Measurements from ENCODE around the gene FMNL3.

The FMNL3 gene

DNA sequence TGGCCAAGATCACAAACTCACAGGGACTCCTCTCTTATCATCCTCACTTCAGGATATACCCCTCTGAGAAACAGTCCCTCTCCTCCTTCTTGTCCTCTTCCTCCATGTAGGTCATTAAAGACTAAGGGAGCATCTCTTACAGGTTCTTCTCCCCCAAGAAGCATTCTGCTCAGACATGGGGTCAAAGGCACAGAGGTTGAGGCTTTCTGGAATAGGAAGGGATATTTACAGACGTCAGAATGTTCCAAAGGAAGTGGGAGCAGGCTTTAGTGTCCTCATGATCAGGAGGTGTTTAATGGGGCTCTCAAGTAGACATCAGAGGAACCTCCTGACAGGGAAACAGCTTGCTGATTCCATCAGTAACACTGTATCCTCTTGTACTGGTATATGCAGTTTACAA lies 47.5 kb downstream of the FMNL3 start:
- no peak for TF ChIP-seq CTCF (IDR thresholded peaks at IDR 0.05; ENCODE audit: insufficient read depth, low read depth, low read length, missing control alignments)
- DNase-seq (ENCODE audit: low read depth), result no peak
- H3K4me3 ChIP-seq (ENCODE audit: low read length), result no peak overlapping the region

- no peak overlapping the region for H3K4me3 ChIP-seq (ENCODE audit: low read length)
- no peak for DNase-seq (ENCODE audit: low read depth)
- no peak for TF ChIP-seq CTCF (IDR thresholded peaks at IDR 0.05; ENCODE audit: insufficient read depth, low read depth, low read length, missing control alignments)
These were observed 48.9 kb downstream of the FMNL3 start for GRCh38 chr12:49658276-49658675.

GRCh38 chr12:49655595-49656236 lies 51.5 kb downstream of the FMNL3 start:
- DNase-seq (ENCODE audit: low read depth), result no peak
- H3K4me3 ChIP-seq (ENCODE audit: low read length), result no peak overlapping the region
- TF ChIP-seq CTCF (IDR thresholded peaks at IDR 0.05; ENCODE audit: insufficient read depth, low read depth, low read length, missing control alignments), result no peak

- TF ChIP-seq CTCF (IDR thresholded peaks at IDR 0.05; ENCODE audit: insufficient read depth, low read depth, low read length, missing control alignments), result no peak
- no peak for DNase-seq (ENCODE audit: low read depth)
- no peak overlapping the region for H3K4me3 ChIP-seq (ENCODE audit: low read length)
These were observed 52.5 kb downstream of the FMNL3 start for GRCh38 chr12:49654715-49655114.

- DNase-seq (ENCODE audit: low read depth), result peak; percentile 55
- H3K4me3 ChIP-seq (ENCODE audit: low read length), result no peak overlapping the region
- no peak for TF ChIP-seq CTCF (IDR thresholded peaks at IDR 0.05; ENCODE audit: insufficient read depth, low read depth, low read length, missing control alignments)
These were observed 54.2 kb downstream of the FMNL3 start for GRCh38 chr12:49652921-49653520.

- TF ChIP-seq CTCF (IDR thresholded peaks at IDR 0.05; ENCODE audit: insufficient read depth, low read depth, low read length, missing control alignments), result no peak
- no peak for DNase-seq (ENCODE audit: low read depth)
- H3K4me3 ChIP-seq (ENCODE audit: low read length), result no peak overlapping the region
These were observed 55.4 kb downstream of the FMNL3 start for GRCh38 chr12:49651855-49652254.

GRCh38 chr12:49649892-49650291 lies 57.3 kb downstream of the FMNL3 start:
- TF ChIP-seq CTCF (IDR thresholded peaks at IDR 0.05; ENCODE audit: insufficient read depth, low read depth, low read length, missing control alignments), result no peak
- DNase-seq (ENCODE audit: low read depth), result no peak
- H3K4me3 ChIP-seq (ENCODE audit: low read length), result no peak overlapping the region

Data from epithelial cell of esophagus (primary cell).